Activated CD8-positive, alpha-beta memory T cell treated with anti-CD3 and anti-CD28 coated beads, Interleukin-2, amount 50 U/mL, for 1 hour (primary cell): Measurements from ENCODE around the gene PAGE2.
"Not testable (repeated sequence)": the region's sequence is repeated elsewhere in the genome, so short reads cannot be mapped to it uniquely, and the experiment has no call there.

Source experiments
- DNase-seq: peaks from one replicate; pipeline ENCODE4 v3.0.0-alpha.2; 2020; ENCODE audit errors: extremely low read depth

Gene PAGE2

GRCh38 chrX:55123900-55124299 lies 35.1 kb downstream of the PAGE2 start:
- DNase-seq = no peak

- DNase-seq = no peak
These were observed 38.9 kb downstream of the PAGE2 start for GRCh38 chrX:55127692-55128091.

- DNase-seq = no peak
These were observed 40.5 kb downstream of the PAGE2 start for GRCh38 chrX:55129361-55129760.

GRCh38 chrX:55130481-55130880 lies 41.7 kb downstream of the PAGE2 start:
- no peak for DNase-seq

GRCh38 chrX:55132416-55132815 lies 43.6 kb downstream of the PAGE2 start:
- DNase-seq = no peak

- DNase-seq = no peak
These were observed 46.4 kb downstream of the PAGE2 start for GRCh38 chrX:55135171-55135570.

- not testable (repeated sequence) for DNase-seq
These were observed 52.0 kb downstream of the PAGE2 start for GRCh38 chrX:55140800-55141199.
